ENCODE measurements around the gene GLUD2.
"Not testable (repeated sequence)": the region's sequence is repeated elsewhere in the genome, so short reads cannot be mapped to it uniquely, and the experiment has no call there.

Gene GLUD2

DNA sequence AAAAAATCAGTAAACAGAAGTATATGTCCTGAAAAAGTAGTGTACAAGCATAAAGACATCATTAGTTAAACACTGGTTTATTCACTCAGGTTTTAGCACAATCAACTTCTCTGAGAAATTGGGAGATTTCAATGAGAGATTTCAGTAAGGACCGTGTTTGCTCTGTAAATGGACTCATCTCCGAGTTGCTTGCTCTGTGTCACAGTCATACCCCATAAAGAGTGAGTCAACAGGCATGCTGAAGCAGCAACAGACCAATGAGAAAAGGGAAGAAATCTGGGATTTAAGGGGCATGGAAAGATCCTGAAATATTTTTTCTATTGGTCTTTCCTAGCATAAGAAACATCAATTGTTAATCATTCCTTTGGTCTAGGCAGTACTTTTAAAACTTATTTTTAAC, 4.7 kb downstream of the GLUD2 start:
- Mint-ChIP-seq H3K27me3 (peaks cover 6% of the 10 kb centered on the region), H3K36me3 (no peaks in the 10 kb centered on the region), H3K27ac (no peak overlapping the region), H3K4me3 (no peak overlapping the region), H3K9me3 (ENCODE audit: low read depth) (no peaks in the 10 kb centered on the region), H3K4me1 (ENCODE audit: low read depth) (no peaks in the 10 kb centered on the region)

DNA sequence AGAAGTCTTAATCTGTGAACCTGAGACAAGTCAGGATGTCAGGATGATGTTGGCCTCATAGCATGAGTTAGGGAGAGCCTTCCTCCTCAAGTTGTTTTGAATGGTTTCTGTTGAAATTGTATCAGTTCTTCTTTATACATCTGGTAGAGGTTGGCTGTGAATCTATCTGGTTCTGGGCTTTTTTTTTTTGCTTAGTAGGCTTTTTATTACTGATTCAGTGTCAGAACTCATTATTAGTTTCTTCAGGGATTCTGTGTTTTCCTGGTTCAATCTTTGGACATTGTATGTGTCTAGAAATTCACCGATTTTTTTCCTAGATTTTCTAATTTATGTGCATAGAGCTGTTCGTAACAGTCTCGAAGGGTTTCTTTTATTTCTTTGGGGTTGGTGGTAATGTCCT, 14.9 kb downstream of the GLUD2 start:
- Mint-ChIP-seq H3K4me1 (ENCODE audit: low read depth) (no peaks in the 10 kb centered on the region), H3K9me3 (ENCODE audit: low read depth) (no peaks in the 10 kb centered on the region), H3K27me3 (no peaks in the 10 kb centered on the region), H3K4me3 (no peak overlapping the region), H3K27ac (no peak overlapping the region), H3K36me3 (no peaks in the 10 kb centered on the region)

DNA sequence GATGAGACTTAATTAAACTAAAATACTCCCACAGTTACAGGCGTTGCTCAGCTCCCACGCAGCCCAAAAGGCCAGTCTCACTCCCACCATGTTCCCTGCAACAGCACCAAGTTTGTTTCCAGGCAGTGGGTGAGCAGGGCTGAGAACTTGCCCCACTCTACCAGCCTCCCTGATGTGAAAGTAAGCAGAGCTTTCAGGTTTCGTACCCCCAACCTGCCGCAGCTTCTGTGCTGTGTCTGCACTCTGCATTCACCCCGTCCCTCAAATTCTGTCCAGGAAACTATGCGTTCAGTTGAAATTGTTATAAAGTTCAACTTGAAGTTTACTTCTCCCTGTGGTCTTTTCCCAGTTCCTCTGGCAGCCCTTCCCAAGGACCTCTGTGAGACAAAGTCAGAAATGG, 17.2 kb downstream of the GLUD2 start:
- H3K36me3 Mint-ChIP-seq: no peaks in the 10 kb centered on the region
- no peaks in the 10 kb centered on the region for H3K27me3 Mint-ChIP-seq
- H3K4me3 Mint-ChIP-seq: no peak overlapping the region
- no peaks in the 10 kb centered on the region for H3K9me3 Mint-ChIP-seq (ENCODE audit: low read depth)
- no peaks in the 10 kb centered on the region for H3K4me1 Mint-ChIP-seq (ENCODE audit: low read depth)
- no peak overlapping the region for H3K27ac Mint-ChIP-seq

DNA sequence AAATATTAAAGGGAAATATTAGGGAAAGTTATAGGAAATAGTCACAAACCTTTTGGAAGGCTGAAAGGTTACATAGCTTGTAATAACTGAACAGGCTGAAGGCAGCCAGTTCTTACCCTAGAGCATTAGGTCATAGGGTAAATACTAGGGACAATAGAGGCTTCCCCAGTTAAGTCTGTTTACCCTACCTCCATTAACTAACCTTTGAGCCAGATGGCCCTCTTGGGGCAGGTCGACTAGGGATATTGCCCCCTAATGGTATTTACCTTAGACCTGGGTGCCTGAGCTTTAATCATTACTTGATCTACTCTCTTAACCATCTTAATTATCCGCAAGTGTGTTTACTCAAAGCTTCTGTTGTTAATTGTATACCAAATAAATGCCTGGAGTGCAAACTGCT, 36.8 kb downstream of the GLUD2 start:
- H3K27me3 Mint-ChIP-seq; H3K4me1 Mint-ChIP-seq (ENCODE audit: low read depth); H3K27ac Mint-ChIP-seq; H3K36me3 Mint-ChIP-seq; H3K4me3 Mint-ChIP-seq; H3K9me3 Mint-ChIP-seq (ENCODE audit: low read depth): not testable (repeated sequence)

DNA sequence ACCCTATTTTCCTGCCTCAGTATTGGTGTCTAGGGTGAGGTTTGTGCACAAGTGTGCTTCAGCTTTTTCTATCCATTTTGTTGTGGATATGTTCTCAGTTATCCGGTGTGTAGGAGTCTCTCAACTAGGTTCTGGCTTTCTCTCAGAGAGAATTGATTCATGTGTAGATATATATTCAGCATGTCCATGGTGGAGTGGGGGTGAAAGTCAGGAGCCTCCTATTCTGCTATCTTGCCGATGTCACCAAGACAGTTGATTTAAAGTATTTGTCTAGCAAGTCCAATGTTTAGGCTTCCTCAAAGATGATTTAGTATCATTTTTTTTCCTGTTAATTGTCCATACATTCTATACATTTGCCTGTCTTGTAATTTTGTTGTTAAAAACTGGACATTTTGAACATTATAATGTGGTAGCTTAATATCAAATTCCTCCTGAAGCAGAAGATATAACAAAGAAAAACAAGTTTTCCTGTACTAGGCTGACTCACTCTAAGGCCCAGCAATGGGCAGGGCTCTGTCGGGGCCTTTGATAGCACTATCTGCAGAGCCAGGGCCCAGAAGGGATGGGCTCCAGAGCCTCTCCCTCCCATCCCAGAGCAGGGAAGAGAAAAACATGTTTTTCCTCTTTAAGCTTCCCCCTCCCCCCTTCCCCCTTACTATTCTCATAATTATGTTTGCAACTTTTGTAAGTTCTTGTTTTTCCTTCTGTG, 37.6 kb downstream of the GLUD2 start:
- Mint-ChIP-seq H3K9me3 (ENCODE audit: low read depth) (peaks cover 8% of the 10 kb centered on the region), H3K27ac (no peak overlapping the region), H3K4me3 (no peak overlapping the region), H3K27me3 (no peaks in the 10 kb centered on the region), H3K4me1 (ENCODE audit: low read depth) (no peaks in the 10 kb centered on the region), H3K36me3 (no peaks in the 10 kb centered on the region)

DNA sequence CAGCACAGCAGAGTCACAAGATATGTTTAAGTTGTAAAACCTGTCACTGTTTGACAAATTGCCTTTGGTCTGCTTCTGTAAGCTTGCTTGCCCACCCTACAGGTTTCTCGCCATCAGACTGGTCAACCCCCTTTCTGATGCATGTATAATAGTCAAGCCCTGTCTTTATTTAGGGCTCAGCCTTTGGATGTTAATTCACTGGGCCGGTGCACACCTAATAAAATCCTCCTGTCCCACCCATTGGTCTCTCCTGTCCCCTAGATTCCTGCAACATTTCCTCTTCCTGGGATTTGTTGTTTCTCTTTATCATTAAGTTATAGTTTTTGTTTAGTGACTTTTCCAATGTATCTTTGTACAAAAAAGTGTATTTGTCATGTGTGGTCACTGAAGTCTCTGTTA, 38.2 kb downstream of the GLUD2 start:
- peaks cover 8% of the 10 kb centered on the region for H3K9me3 Mint-ChIP-seq (ENCODE audit: low read depth)
- H3K27me3 Mint-ChIP-seq: no peaks in the 10 kb centered on the region
- H3K4me3 Mint-ChIP-seq: no peak overlapping the region
- no peaks in the 10 kb centered on the region for H3K4me1 Mint-ChIP-seq (ENCODE audit: low read depth)
- H3K27ac Mint-ChIP-seq: no peak overlapping the region
- H3K36me3 Mint-ChIP-seq: no peaks in the 10 kb centered on the region

DNA sequence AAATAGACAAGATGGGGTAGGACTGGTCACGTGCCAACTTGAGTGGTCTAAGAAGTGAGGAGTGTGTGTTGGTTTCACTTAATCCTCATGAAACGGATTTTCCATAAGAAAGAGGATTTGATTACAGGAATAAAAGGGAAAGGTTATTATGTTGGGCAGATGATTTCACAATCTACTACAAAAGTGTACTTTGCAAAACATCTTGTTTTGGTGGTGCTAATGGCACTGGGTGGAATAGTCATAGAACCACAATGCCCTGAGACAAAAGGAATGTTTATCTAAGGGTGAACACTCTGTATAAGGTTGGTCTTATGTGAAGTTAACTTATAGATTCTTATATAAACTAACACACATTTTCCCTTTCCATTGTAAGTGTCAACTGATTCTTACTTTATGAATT, 45.6 kb downstream of the GLUD2 start:
- H3K4me1 Mint-ChIP-seq (ENCODE audit: low read depth): no peaks in the 10 kb centered on the region
- no peaks in the 10 kb centered on the region for H3K9me3 Mint-ChIP-seq (ENCODE audit: low read depth)
- H3K27ac Mint-ChIP-seq: no peak overlapping the region
- no peaks in the 10 kb centered on the region for H3K27me3 Mint-ChIP-seq
- H3K36me3 Mint-ChIP-seq: no peaks in the 10 kb centered on the region
- no peak overlapping the region for H3K4me3 Mint-ChIP-seq
